Activated naive CD4-positive, alpha-beta T cell treated with anti-CD3 and anti-CD28 coated beads for 36 hours (primary cell): Measurements from ENCODE around the gene THSD8. TPM values are rescaled to one million over a fixed set of nuclear protein-coding genes. Genes with fewer than 3 reads are reported as not detected.
"Not testable (repeated sequence)": the region's sequence is repeated elsewhere in the genome, so short reads cannot be mapped to it uniquely, and the experiment has no call there.

Source experiments
- CTCF ChIA-PET: fragments of 350-600 bp; sonication (Branson Sonifier 250); formaldehyde crosslinking; loops from one replicate; lab custom pipeline; 2021; ENCODE audit warnings: antibody characterized with exemption; lab: Charles Lee
- DNase-seq: peaks from one replicate; pipeline ENCODE4 v3.0.0-alpha.2; 2020
- H3K27ac Mint-ChIP-seq: one replicate; pipeline ENCODE4 v1.8.0; 2021; ENCODE audit warnings: mild to moderate bottlenecking, mixed read lengths
- H3K27me3 Mint-ChIP-seq: one replicate; pipeline ENCODE4 v1.8.0; 2021; ENCODE audit warnings: low read depth, mixed read lengths
- H3K36me3 Mint-ChIP-seq: one replicate; pipeline ENCODE4 v1.8.0; 2021; ENCODE audit warnings: low read depth, mixed read lengths
- H3K4me1 Mint-ChIP-seq: one replicate; pipeline ENCODE4 v1.8.0; 2021; ENCODE audit warnings: low read depth, mixed read lengths
- H3K4me3 Mint-ChIP-seq: one replicate; pipeline ENCODE4 v1.8.0; 2021; ENCODE audit warnings: mild to moderate bottlenecking, moderate library complexity, mixed read lengths
- H3K9me3 Mint-ChIP-seq: one replicate; pipeline ENCODE4 v1.8.0; 2021; ENCODE audit warnings: mixed read lengths
- intact Hi-C: fragments of 100-400 bp; cut with micrococcal nuclease; formaldehyde crosslinking; loops from one replicate; pipeline ENCODE4 v1.15.1; 2023
- total RNA-seq, 2 experiments: library from RNA; stranded (reverse); gene quantifications; one replicate each; pipeline ENCODE4 v1.2.3, GENCODE V29; 2021

THSD8 gene
- total RNA-seq, 2 experiments from 2014 or later, result 41.4 to 43.2 TPM

- peak overlapping the region; percentile 81 for H3K4me3 Mint-ChIP-seq
- peaks cover 28% of the 10 kb centered on the region for H3K4me1 Mint-ChIP-seq
- no peak for DNase-seq
- CTCF ChIA-PET, result interaction anchor here (0.6 to 13.8 kb wide), 9 partner anchors 8 to 299 kb away, joined by 3 to 341 read pairs (median 10); partner anchors contain the start of genes HOOK2 and TRIR
- H3K36me3 Mint-ChIP-seq, result peaks cover 22% of the 10 kb centered on the region
- H3K27ac Mint-ChIP-seq, result peak overlapping the region; percentile 95
- intact Hi-C loops, result loop anchor here (5.0 kb wide), 1 partner anchor 33 kb away; no protein-coding TSS in a partner anchor
- no peaks in the 10 kb centered on the region for H3K9me3 Mint-ChIP-seq
- H3K27me3 Mint-ChIP-seq, result no peaks in the 10 kb centered on the region
Observed at GRCh38 chr19:12794971-12795381, 6.9 kb upstream of the THSD8 start.

- Mint-ChIP-seq H3K9me3 (no peaks in the 10 kb centered on the region), H3K36me3 (peaks cover 23% of the 10 kb centered on the region), H3K27ac (peak overlapping the region; percentile 74), H3K4me1 (peaks cover 40% of the 10 kb centered on the region), H3K27me3 (no peaks in the 10 kb centered on the region), H3K4me3 (peak overlapping the region; percentile 67)
- intact Hi-C loops, result loop anchor here (1.0 to 5.0 kb wide), 4 partner anchors 19 to 79 kb away; no protein-coding TSS in a partner anchor
- peak; percentile 84 for DNase-seq
- CTCF ChIA-PET, result interaction anchor here (0.8 to 13.8 kb wide), 24 partner anchors 9 to 183 kb away, joined by 3 to 341 read pairs (median 4); partner anchors contain the start of genes GET3, HOOK2, RNASEH2A and RTBDN
Observed at GRCh38 chr19:12796146-12797071, 5.5 kb upstream of the THSD8 start.

GRCh38 chr19:12797141-12797587 is 4.7 kb upstream of the THSD8 start:
- CTCF ChIA-PET, result interaction anchor here (0.9 to 13.8 kb wide), 11 partner anchors 9 to 76 kb away, joined by 3 to 341 read pairs (median 4); partner anchors contain the start of genes HOOK2 and RNASEH2A
- intact Hi-C loops, result loop anchor here (2.0 to 5.0 kb wide), 2 partner anchors 35 to 50 kb away; no protein-coding TSS in a partner anchor
- Mint-ChIP-seq H3K27ac (no peak overlapping the region), H3K4me1 (peaks cover 41% of the 10 kb centered on the region), H3K4me3 (no peak overlapping the region), H3K9me3 (no peaks in the 10 kb centered on the region), H3K27me3 (no peaks in the 10 kb centered on the region), H3K36me3 (peaks cover 20% of the 10 kb centered on the region)
- DNase-seq, result no peak

GRCh38 chr19:12797607-12798006 is 4.3 kb upstream of the THSD8 start:
- not testable (repeated sequence) for H3K27me3 Mint-ChIP-seq, DNase-seq, H3K27ac Mint-ChIP-seq, H3K9me3 Mint-ChIP-seq, H3K4me3 Mint-ChIP-seq
- peaks cover 46% of the 10 kb centered on the region for H3K4me1 Mint-ChIP-seq
- intact Hi-C loops, result loop anchor here (2.0 to 5.0 kb wide), 2 partner anchors 35 to 49 kb away; no protein-coding TSS in a partner anchor
- CTCF ChIA-PET, result interaction anchor here (0.9 to 13.8 kb wide), 9 partner anchors 21 to 77 kb away, joined by 3 to 341 read pairs (median 3); partner anchors contain the start of gene HOOK2
- H3K36me3 Mint-ChIP-seq, result peaks cover 17% of the 10 kb centered on the region

GRCh38 chr19:12799742-12800465 is 2.0 kb upstream of the THSD8 start:
- peak overlapping the region; percentile 36 for H3K27ac Mint-ChIP-seq
- intact Hi-C loops, result loop anchor here (5.0 kb wide), 1 partner anchor 38 kb away; no protein-coding TSS in a partner anchor

GRCh38 chr19:12800466-12800770 is 1.5 kb upstream of the THSD8 start:
- H3K27ac Mint-ChIP-seq, result peak overlapping the region; percentile 80
- no peak for DNase-seq
- no peaks in the 10 kb centered on the region for H3K9me3 Mint-ChIP-seq
- CTCF ChIA-PET, result interaction anchor here (0.6 to 13.8 kb wide), 5 partner anchors 14 to 187 kb away, joined by 3 to 341 read pairs (median 10); partner anchors contain the start of gene HOOK2
- H3K27me3 Mint-ChIP-seq, result no peaks in the 10 kb centered on the region
- peaks cover 35% of the 10 kb centered on the region for H3K4me1 Mint-ChIP-seq
- peak overlapping the region; percentile 91 for H3K4me3 Mint-ChIP-seq
- H3K36me3 Mint-ChIP-seq, result peaks cover 11% of the 10 kb centered on the region
- intact Hi-C loops, result no loop called here

More at GRCh38 chr19:12799742-12800465, 2.0 kb upstream of the THSD8 start:
- H3K27me3 Mint-ChIP-seq, result no peaks in the 10 kb centered on the region
- DNase-seq, result no peak
- peaks cover 37% of the 10 kb centered on the region for H3K4me1 Mint-ChIP-seq
- CTCF ChIA-PET, result interaction anchor here (0.7 to 13.8 kb wide), 5 partner anchors 24 to 294 kb away, joined by 3 to 341 read pairs (median 6); partner anchors contain the start of gene HOOK2
- H3K36me3 Mint-ChIP-seq, result peaks cover 11% of the 10 kb centered on the region
- no peaks in the 10 kb centered on the region for H3K9me3 Mint-ChIP-seq
- peak overlapping the region; percentile 91 for H3K4me3 Mint-ChIP-seq

- peak; percentile 45 for DNase-seq
- peaks cover 31% of the 10 kb centered on the region for H3K4me1 Mint-ChIP-seq
- peaks cover 11% of the 10 kb centered on the region for H3K36me3 Mint-ChIP-seq
- intact Hi-C loops, result loop anchor here (1.0 kb wide), 1 partner anchor 10 kb away; the partner anchor contains the start of gene JUNB
- no peaks in the 10 kb centered on the region for H3K9me3 Mint-ChIP-seq
- H3K27me3 Mint-ChIP-seq, result no peaks in the 10 kb centered on the region
- peak overlapping the region; percentile 80 for H3K27ac Mint-ChIP-seq
- CTCF ChIA-PET, result interaction anchor here (0.6 to 13.8 kb wide), 6 partner anchors 13 to 187 kb away, joined by 3 to 341 read pairs (median 7); partner anchors contain the start of gene HOOK2
- H3K4me3 Mint-ChIP-seq, result peak overlapping the region; percentile 91
Observed at GRCh38 chr19:12800923-12801465, 875 bp upstream of the THSD8 start.

- H3K27me3 Mint-ChIP-seq, result no peaks in the 10 kb centered on the region
- intact Hi-C loops, result no loop called here
- no peak overlapping the region for H3K27ac Mint-ChIP-seq
- H3K36me3 Mint-ChIP-seq, result peaks cover 17% of the 10 kb centered on the region
- peaks cover 36% of the 10 kb centered on the region for H3K4me1 Mint-ChIP-seq
- no peak for DNase-seq
- peak overlapping the region; percentile 91 for H3K4me3 Mint-ChIP-seq
- no peaks in the 10 kb centered on the region for H3K9me3 Mint-ChIP-seq
- CTCF ChIA-PET, result interaction anchor here (9.9 to 13.8 kb wide), 2 partner anchors 26 to 39 kb away, joined by 303 to 341 read pairs; partner anchors contain the start of gene HOOK2
Observed at GRCh38 chr19:12802267-12803106, 618 bp downstream of the THSD8 start.

- Mint-ChIP-seq H3K4me3 (no peak overlapping the region), H3K27ac (no peak overlapping the region), H3K4me1 (peaks cover 38% of the 10 kb centered on the region), H3K9me3 (no peaks in the 10 kb centered on the region), H3K27me3 (no peaks in the 10 kb centered on the region), H3K36me3 (peaks cover 21% of the 10 kb centered on the region)
- intact Hi-C loops, result no loop called here
- CTCF ChIA-PET, result interaction anchor here (9.9 to 13.8 kb wide), 2 partner anchors 28 to 41 kb away, joined by 303 to 341 read pairs; partner anchors contain the start of gene HOOK2
- no peak for DNase-seq
Observed at GRCh38 chr19:12804051-12804450, 2.2 kb downstream of the THSD8 start.

GRCh38 chr19:12806242-12807081 is 4.6 kb downstream of the THSD8 start, which contains the start of gene RNASEH2A:
Gene RNASEH2A (plus strand): TSS chr19:12806584. CDS start chr19:12806674, 90 bp downstream.
- CTCF ChIA-PET, result interaction anchor here (2.2 to 2.3 kb wide), 3 partner anchors 10 to 47 kb away, joined by 6 to 11 read pairs (median 6); no protein-coding TSS in a partner anchor
- DNase-seq, result peak; percentile 92
- Mint-ChIP-seq H3K4me3 (peak within 1 kb of the TSS; percentile 96), H3K9me3 (no peaks in the 10 kb centered on the region), H3K36me3 (peaks cover 21% of the 10 kb centered on the region), H3K27ac (peak within 1 kb of the TSS; percentile 85), H3K27me3 (no peaks in the 10 kb centered on the region), H3K4me1 (peaks cover 22% of the 10 kb centered on the region)
- intact Hi-C loops, result loop anchor here (1.0 kb wide), 1 partner anchor 79 kb away; no protein-coding TSS in a partner anchor
